Choroid plexus epithelial cell (primary cell): ENCODE measurements around the gene OLA1.

Experiments used
- DNase-seq: peaks from one replicate; pipeline ENCODE4 v3.0.0-alpha.2; 2010; ENCODE audit warnings: low read depth
- H3K4me3 ChIP-seq: 2 replicates; pipeline ENCODE4 v1.5.1; 2011; ENCODE audit warnings: low read depth, mild to moderate bottlenecking, control low read depth, low read length, moderate library complexity
- TF ChIP-seq, protein P1 (sequence below): conservative IDR thresholded peaks from 2 replicates; pipeline ENCODE4 v1.5.1; 2011; ENCODE audit warnings: low read depth, mild to moderate bottlenecking, control low read depth, inconsistent platforms, low read length, moderate library complexity

OLA1 gene

DNA sequence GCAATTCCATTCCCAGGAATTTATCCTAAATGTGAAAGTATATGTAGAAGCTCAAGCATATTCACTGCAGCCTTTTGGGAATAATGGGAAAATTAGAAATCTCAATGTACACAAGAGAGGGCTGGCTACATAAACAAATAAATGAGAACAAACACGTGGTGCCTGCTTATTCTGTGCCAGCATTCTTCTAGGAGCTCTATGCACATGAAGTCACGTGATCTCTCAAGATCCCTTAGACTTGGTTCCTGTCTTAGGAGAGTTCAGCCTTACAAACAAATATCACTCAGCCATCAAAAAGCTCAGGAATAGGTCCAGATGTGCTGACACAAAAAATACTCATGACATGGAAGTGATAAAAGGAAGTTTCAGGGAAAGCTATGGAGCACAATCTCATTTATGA lies 190.3 kb downstream of the OLA1 start:
- DNase-seq: peak; percentile 45
- TF ChIP-seq, protein P1, sequence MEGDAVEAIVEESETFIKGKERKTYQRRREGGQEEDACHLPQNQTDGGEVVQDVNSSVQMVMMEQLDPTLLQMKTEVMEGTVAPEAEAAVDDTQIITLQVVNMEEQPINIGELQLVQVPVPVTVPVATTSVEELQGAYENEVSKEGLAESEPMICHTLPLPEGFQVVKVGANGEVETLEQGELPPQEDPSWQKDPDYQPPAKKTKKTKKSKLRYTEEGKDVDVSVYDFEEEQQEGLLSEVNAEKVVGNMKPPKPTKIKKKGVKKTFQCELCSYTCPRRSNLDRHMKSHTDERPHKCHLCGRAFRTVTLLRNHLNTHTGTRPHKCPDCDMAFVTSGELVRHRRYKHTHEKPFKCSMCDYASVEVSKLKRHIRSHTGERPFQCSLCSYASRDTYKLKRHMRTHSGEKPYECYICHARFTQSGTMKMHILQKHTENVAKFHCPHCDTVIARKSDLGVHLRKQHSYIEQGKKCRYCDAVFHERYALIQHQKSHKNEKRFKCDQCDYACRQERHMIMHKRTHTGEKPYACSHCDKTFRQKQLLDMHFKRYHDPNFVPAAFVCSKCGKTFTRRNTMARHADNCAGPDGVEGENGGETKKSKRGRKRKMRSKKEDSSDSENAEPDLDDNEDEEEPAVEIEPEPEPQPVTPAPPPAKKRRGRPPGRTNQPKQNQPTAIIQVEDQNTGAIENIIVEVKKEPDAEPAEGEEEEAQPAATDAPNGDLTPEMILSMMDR: no peak
- no peak overlapping the region for H3K4me3 ChIP-seq

DNA sequence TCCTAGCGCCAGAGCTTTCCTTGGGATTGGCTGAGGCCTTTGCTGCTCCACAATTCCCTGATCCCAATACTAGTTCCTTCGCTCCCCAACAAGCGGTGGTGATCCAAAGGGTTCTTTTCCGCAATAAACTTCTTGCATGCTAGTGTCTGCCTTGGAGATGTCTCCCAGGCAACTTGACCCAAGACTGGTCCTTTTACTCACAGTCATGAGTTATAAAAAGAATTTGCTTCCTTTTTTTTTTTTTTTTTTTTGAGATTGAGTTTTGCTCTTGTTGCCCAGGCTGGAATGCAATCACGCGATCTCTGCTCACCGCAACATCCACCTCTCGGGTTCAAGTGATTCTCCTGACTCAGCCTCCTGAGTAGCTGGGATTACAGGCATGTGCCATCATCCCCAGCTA lies 193.4 kb downstream of the OLA1 start:
- DNase-seq: no peak
- no peak overlapping the region for H3K4me3 ChIP-seq
- TF ChIP-seq, protein P1: no peak

DNA sequence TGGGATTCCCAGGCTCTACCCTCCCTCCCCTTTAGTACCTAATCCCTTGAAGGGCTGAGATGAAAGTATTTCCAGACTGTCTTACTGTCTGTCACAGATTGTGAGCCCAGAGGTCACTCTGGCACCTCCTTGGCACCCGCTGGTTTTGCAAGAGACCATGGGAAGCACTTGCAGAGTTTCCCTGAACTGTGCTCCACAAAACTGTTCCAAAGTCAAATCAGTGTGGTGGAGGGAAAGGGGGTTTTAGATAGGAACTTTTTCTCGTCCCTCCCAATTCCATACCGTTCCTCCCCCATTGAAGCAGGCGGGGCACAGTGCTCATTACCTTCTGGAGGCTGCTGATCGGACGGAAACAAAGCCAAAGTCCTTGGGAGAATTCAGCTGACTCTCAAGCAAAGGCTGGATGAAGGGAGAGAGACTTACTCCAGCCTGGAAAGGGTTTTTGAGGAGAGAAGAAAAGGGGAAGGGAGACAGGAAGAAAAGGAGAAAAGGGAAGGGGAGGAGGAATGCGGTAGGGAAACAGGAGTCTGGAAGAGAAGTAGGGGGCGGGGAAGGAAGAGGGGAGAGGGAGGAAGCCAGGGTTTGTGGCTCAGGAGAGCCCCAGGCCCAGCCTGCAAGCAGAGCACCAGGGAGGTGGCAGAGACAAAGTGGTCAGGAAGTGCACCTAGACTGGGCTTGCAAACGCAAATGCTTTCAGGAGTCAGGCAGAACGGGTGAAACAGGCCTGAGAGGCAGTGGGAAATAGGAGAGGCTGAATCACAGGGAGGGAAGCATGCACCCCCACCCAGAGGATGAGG lies 194.8 kb downstream of the OLA1 start:
- no peak for DNase-seq
- H3K4me3 ChIP-seq: no peak overlapping the region
- TF ChIP-seq, protein P1: no peak

DNA sequence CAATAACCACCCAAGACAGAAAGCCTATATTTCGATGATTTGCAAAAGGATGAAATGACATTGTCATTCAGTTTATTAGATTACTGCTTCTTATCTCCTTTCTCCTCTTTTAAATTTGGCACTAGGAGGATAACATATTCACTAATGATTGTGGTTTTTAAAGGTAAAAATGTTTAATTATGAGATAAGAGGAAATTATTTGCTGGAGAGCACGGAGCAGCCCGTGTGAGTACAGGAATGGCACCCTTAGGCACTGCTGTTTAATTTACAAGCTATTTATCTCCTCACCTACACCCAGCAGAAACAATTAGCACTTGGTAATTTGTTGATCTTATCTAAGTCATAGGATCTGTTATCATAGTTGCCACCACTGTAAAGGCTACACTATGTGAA lies 195.8 kb downstream of the OLA1 start:
- no peak overlapping the region for H3K4me3 ChIP-seq
- TF ChIP-seq, protein P1: no peak

DNA sequence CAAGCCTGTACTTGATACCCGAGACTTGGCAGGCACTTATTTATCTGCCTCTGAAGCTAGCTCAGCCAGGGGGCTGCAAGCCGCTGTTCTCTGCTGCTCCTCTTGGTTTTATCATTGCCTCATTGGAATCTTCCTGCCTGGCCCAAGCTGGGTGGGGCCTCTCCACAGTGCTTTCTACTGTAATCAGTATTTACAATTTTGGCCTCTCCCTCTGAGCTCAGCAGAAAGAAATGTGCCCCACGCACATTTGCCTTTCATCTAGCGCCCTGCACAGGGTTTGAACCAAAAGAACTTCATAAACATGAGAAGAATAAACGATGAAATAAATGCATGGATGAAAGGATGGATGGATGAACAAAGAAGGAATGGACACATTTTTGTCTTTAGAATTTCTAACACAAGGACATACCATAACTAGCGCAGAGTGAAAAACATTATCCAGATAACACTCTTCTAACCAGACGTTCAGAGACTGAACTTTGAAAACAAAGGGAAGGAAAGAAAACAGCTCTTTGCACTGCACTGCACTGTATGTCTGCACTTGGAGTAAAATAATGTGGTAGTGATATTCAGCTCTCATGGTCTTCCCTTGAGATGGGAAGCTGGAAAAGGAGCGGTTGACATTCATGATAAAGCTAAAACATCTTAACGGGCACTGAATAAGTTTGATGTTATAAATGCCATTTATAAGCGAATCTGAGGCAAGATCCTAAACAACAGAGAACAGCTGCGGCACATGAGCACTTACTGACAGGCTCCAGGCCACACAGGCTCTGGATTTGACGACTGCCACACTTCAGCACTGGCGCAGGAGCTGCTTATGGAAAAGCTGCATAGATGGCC lies 196.4 kb downstream of the OLA1 start:
- no peak overlapping the region for H3K4me3 ChIP-seq
- DNase-seq: peak; percentile 85
- TF ChIP-seq, protein P1: peak; percentile 34

More for the DNA sequence above, 195.8 kb downstream of the OLA1 start:
- DNase-seq: no peak

DNA sequence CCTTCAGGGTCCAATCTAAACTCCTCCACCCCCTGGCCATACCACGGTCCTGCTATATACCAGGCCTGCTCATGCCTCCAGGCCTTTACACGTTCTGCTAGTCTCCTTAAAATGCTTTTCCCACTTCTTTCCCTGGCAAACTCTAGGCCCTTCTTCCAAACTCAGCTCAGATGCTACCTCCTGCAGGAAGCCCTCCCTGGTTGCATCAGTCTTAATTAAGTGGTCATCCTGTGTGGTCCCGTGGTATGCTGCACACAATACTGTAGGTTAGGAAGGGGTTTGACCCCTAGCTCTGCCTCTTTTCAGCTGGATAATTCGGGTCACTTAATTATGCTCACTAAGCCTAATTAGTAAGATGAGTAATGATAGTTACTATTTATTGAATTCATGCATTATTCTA lies 197.3 kb downstream of the OLA1 start:
- DNase-seq: no peak
- H3K4me3 ChIP-seq: no peak overlapping the region
- TF ChIP-seq, protein P1: no peak
